HepG2 (cell line): ENCODE data around the gene CKS1B. TPM values are rescaled to one million over a fixed set of nuclear protein-coding genes. Genes with fewer than 3 reads are reported as not detected.

ENCODE experiments used
- BCL6 ChIP-seq: IDR thresholded peaks from 2 replicates; pipeline ENCODE4 v1.6.1; 2016; ENCODE audit warnings: missing genetic modification reagents, missing compliant biosample characterization
- ELF1 ChIP-seq: sonication (generic); formaldehyde crosslinking; IDR thresholded peaks from 2 replicates; pipeline ENCODE4 v1.4.0; 2020; ENCODE audit warnings: missing genetic modification reagents
- GATAD1 ChIP-seq: IDR thresholded peaks from 2 replicates; pipeline ENCODE4 v1.6.1; 2016; ENCODE audit warnings: missing genetic modification reagents, missing compliant biosample characterization
- HNRNPLL ChIP-seq: fragments of 200-400 bp; formaldehyde crosslinking; IDR thresholded peaks from 2 replicates; pipeline ENCODE4 v1.6.1; 2017; ENCODE audit warnings: mild to moderate bottlenecking, low read depth, low read length; ENCODE audit not compliant: poor library complexity, severe bottlenecking
- KAT8 ChIP-seq: IDR thresholded peaks from 2 replicates; pipeline ENCODE4 v1.6.1; 2016; ENCODE audit warnings: missing genetic modification reagents, missing compliant biosample characterization
- MAFG ChIP-seq: sonication (generic); formaldehyde crosslinking; IDR thresholded peaks from 2 replicates; pipeline ENCODE4 v1.5.1; 2020; ENCODE audit warnings: mild to moderate bottlenecking, missing genetic modification reagents
- MED1 ChIP-seq: sonication (generic); formaldehyde crosslinking; IDR thresholded peaks from 2 replicates; pipeline ENCODE4 v1.4.0; 2020; ENCODE audit warnings: missing genetic modification reagents
- NFKB2 ChIP-seq: sonication (generic); formaldehyde crosslinking; IDR thresholded peaks from 2 replicates; pipeline ENCODE4 v1.4.0; 2020; ENCODE audit warnings: missing genetic modification reagents, borderline replicate concordance
- ZBED4 ChIP-seq: sonication (generic); formaldehyde crosslinking; IDR thresholded peaks from 2 replicates; pipeline ENCODE4 v1.4.0; 2020; ENCODE audit warnings: missing genetic modification reagents, borderline replicate concordance
- ZNF17 ChIP-seq: sonication (generic); formaldehyde crosslinking; IDR thresholded peaks from 2 replicates; pipeline ENCODE4 v1.5.0; 2020; ENCODE audit warnings: mild to moderate bottlenecking, missing genetic modification reagents
- ZNF282 ChIP-seq: fragments of 450-650 bp; IDR thresholded peaks from 2 replicates; pipeline ENCODE4 v1.6.1; 2018; ENCODE audit not compliant: partially characterized antibody
- ZNF431 ChIP-seq: sonication (generic); formaldehyde crosslinking; IDR thresholded peaks from 2 replicates; pipeline ENCODE4 v1.9.0; 2022; ENCODE audit warnings: missing genetic modification reagents, low read depth, mild to moderate bottlenecking, borderline replicate concordance
- ZNF556 ChIP-seq: sonication (generic); formaldehyde crosslinking; IDR thresholded peaks from 2 replicates; pipeline ENCODE4 v1.4.0; 2020; ENCODE audit warnings: mild to moderate bottlenecking, missing genetic modification reagents, borderline replicate concordance
- ZSCAN31 ChIP-seq: sonication (generic); formaldehyde crosslinking; IDR thresholded peaks from 2 replicates; pipeline ENCODE4 v1.5.0; 2020; ENCODE audit warnings: low read depth, mild to moderate bottlenecking, missing genetic modification reagents
- polyA plus RNA-seq, 8 experiments: library from polyadenylated mRNA; depleted of rRNA in 3 of 8; stranded (reverse) in 7 of 8; unstranded in 1 of 8; fragments of >200 nt; fragmentation: Illumina TruSeq in 4 of 8; extraction: Trizol in 4 of 8; gene quantifications; 2 replicates each; pipeline versions ENCODE4 v1.2.1 to v1.2.3, GENCODE V29; 2011 to 2016; ENCODE audit warnings: low read depth in 4 of 8, missing spikeins in 1 of 8, mixed read lengths in 1 of 8; ENCODE audit not compliant: insufficient read depth in 1 of 8
- total RNA-seq, 5 experiments: library from RNA; depleted of rRNA; stranded (reverse); fragments of >200 nt; fragmentation: Illumina TruSeq; extraction: Trizol; gene quantifications; 2 replicates each; pipeline ENCODE4 v1.2.3, GENCODE V29; 2016; ENCODE audit warnings: low read depth in 1 of 5
- TF ChIP-seq, protein P1 (sequence below): sonication (generic); formaldehyde crosslinking; IDR thresholded peaks from 2 replicates; pipeline ENCODE4 v1.4.0; 2020; ENCODE audit warnings: missing genetic modification reagents, borderline replicate concordance
- TF ChIP-seq, protein P2 (sequence below): sonication (generic); formaldehyde crosslinking; IDR thresholded peaks from 2 replicates; pipeline ENCODE4 v1.4.0; 2020; ENCODE audit warnings: missing genetic modification reagents, borderline replicate concordance

The CKS1B gene
- total and polyA plus RNA-seq, 2 of the 13 experiments (the other 11 are each of a cell fraction or from before 2014, with no cell fraction given): 217 to 222 TPM

- 0 out of 2 replicates have a peak, but pooled peaks have one; percentile 22 for TF ChIP-seq ZBED4 (CRISPR knock-in tag)
- TF ChIP-seq KAT8: 0 out of 2 replicates have a peak, but pooled peaks have one; percentile 31
- TF ChIP-seq, protein P1, sequence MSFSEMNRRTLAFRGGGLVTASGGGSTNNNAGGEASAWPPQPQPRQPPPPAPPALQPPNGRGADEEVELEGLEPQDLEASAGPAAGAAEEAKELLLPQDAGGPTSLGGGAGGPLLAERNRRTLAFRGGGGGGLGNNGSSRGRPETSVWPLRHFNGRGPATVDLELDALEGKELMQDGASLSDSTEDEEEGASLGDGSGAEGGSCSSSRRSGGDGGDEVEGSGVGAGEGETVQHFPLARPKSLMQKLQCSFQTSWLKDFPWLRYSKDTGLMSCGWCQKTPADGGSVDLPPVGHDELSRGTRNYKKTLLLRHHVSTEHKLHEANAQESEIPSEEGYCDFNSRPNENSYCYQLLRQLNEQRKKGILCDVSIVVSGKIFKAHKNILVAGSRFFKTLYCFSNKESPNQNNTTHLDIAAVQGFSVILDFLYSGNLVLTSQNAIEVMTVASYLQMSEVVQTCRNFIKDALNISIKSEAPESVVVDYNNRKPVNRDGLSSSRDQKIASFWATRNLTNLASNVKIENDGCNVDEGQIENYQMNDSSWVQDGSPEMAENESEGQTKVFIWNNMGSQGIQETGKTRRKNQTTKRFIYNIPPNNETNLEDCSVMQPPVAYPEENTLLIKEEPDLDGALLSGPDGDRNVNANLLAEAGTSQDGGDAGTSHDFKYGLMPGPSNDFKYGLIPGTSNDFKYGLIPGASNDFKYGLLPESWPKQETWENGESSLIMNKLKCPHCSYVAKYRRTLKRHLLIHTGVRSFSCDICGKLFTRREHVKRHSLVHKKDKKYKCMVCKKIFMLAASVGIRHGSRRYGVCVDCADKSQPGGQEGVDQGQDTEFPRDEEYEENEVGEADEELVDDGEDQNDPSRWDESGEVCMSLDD (CRISPR knock-in tag): peak; percentile 97; the same call in 1 of the 2 replicates
- 0 out of 2 replicates have a peak, but pooled peaks have one; percentile 17 for TF ChIP-seq BCL6 (CRISPR knock-in tag)
- TF ChIP-seq ZNF431 (CRISPR knock-in tag): 0 out of 2 replicates have a peak, but pooled peaks have one; percentile 0
- no peak for TF ChIP-seq NFKB2
- TF ChIP-seq ELF1: peak; percentile 58
- no peak; the same call in 1 of the 2 replicates for TF ChIP-seq MED1 (CRISPR knock-in tag)
- TF ChIP-seq ZNF556: no peak
- TF ChIP-seq, protein P2, sequence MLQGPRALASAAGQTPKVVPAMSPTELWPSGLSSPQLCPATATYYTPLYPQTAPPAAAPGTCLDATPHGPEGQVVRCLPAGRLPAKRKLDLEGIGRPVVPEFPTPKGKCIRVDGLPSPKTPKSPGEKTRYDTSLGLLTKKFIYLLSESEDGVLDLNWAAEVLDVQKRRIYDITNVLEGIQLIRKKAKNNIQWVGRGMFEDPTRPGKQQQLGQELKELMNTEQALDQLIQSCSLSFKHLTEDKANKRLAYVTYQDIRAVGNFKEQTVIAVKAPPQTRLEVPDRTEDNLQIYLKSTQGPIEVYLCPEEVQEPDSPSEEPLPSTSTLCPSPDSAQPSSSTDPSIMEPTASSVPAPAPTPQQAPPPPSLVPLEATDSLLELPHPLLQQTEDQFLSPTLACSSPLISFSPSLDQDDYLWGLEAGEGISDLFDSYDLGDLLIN: no peak
- TF ChIP-seq ZNF17: no peak
- TF ChIP-seq ZNF282: no peak
- TF ChIP-seq GATAD1 (CRISPR knock-in tag): peak; percentile 26; the same call in 1 of the 2 replicates
- TF ChIP-seq HNRNPLL: no peak
- no peak for TF ChIP-seq MAFG (CRISPR knock-in tag)
- TF ChIP-seq ZSCAN31 (CRISPR knock-in tag): no peak
Measured at GRCh38 chr1:155003766-155004351, 29.4 kb downstream of the CKS1B start (continued).
